MCF 10A (cell line): ENCODE data around the gene MUC4. TPM values are rescaled to one million over a fixed set of nuclear protein-coding genes. Genes with fewer than 3 reads are reported as not detected.
"Not testable (repeated sequence)": the region's sequence is repeated elsewhere in the genome, so short reads cannot be mapped to it uniquely, and the experiment has no call there.

Source experiments
- BruUV-seq: library from RNA; stranded (reverse); fragments of 400-500 nt; replicated peaks from 2 replicates; lab custom pipeline; 2021; lab: Mats Ljungman, UMichigan
- CTCF ChIA-PET: fragments of 300-600 bp; sonication (Branson Sonifier 250); formaldehyde crosslinking; extraction: SDS; loops from one replicate; lab custom pipeline; 2021; ENCODE audit warnings: antibody characterized with exemption, inconsistent platforms; lab: Yijun Ruan, JAX
- POLR2A ChIA-PET: fragments of 300-600, 350-650 bp; sonication (Branson Sonifier 250); formaldehyde crosslinking; extraction: SDS; loops from one replicate; lab custom pipeline; 2020; ENCODE audit warnings: antibody characterized with exemption, inconsistent platforms; lab: Yijun Ruan, JAX
- DNase-seq: peaks from one replicate; pipeline ENCODE4 v3.0.0-alpha.2; 2018; ENCODE audit not compliant: unreplicated experiment
- H3K27ac Mint-ChIP-seq: one replicate; pipeline ENCODE4 v1.8.0; 2022; ENCODE audit warnings: mild to moderate bottlenecking, low read depth, mixed read lengths; ENCODE audit not compliant: unreplicated experiment
- H3K27me3 Mint-ChIP-seq: one replicate; pipeline ENCODE4 v1.8.0; 2022; ENCODE audit warnings: mixed read lengths; ENCODE audit not compliant: insufficient read depth, unreplicated experiment
- H3K36me3 Mint-ChIP-seq: one replicate; pipeline ENCODE4 v1.8.0; 2022; ENCODE audit warnings: mild to moderate bottlenecking, moderate library complexity, mixed read lengths; ENCODE audit not compliant: insufficient read depth, unreplicated experiment
- H3K4me1 Mint-ChIP-seq: one replicate; pipeline ENCODE4 v1.8.0; 2022; ENCODE audit warnings: mixed read lengths; ENCODE audit not compliant: insufficient read depth, unreplicated experiment
- H3K4me3 Mint-ChIP-seq: one replicate; pipeline ENCODE4 v1.8.0; 2022; ENCODE audit warnings: mild to moderate bottlenecking, moderate library complexity, mixed read lengths; ENCODE audit not compliant: unreplicated experiment
- H3K9me3 Mint-ChIP-seq: one replicate; pipeline ENCODE4 v1.8.0; 2022; ENCODE audit warnings: mixed read lengths; ENCODE audit not compliant: unreplicated experiment
- intact Hi-C: fragments of 100-400 bp; cut with micrococcal nuclease; formaldehyde crosslinking; loops from 2 replicates; pipeline ENCODE4 v1.14.1; 2022
- total RNA-seq: library from RNA; stranded (reverse); gene quantifications from 2 replicates; pipeline ENCODE4 v1.2.3, GENCODE V29; 2022
- TF ChIP-seq, protein P1 (sequence below): fragments of 200-600 bp; IDR thresholded peaks from one replicate; pipeline ENCODE4 v1.8.0; 2022; ENCODE audit warnings: antibody characterized with exemption, mild to moderate bottlenecking; ENCODE audit not compliant: unreplicated experiment

MUC4 gene
- total RNA-seq, 1 experiment from 2014 or later = not detected

GRCh38 chr3:195751560-195751959 is 60.2 kb downstream of the MUC4 start:
- BruUV-seq = no TSS peak
- intact Hi-C loops = no loop called here
- CTCF ChIA-PET = no interaction called here
- no peaks in the 10 kb centered on the region for H3K36me3 Mint-ChIP-seq
- H3K4me3 Mint-ChIP-seq = no peak overlapping the region
- no peaks in the 10 kb centered on the region for H3K9me3 Mint-ChIP-seq
- TF ChIP-seq, protein P1, sequence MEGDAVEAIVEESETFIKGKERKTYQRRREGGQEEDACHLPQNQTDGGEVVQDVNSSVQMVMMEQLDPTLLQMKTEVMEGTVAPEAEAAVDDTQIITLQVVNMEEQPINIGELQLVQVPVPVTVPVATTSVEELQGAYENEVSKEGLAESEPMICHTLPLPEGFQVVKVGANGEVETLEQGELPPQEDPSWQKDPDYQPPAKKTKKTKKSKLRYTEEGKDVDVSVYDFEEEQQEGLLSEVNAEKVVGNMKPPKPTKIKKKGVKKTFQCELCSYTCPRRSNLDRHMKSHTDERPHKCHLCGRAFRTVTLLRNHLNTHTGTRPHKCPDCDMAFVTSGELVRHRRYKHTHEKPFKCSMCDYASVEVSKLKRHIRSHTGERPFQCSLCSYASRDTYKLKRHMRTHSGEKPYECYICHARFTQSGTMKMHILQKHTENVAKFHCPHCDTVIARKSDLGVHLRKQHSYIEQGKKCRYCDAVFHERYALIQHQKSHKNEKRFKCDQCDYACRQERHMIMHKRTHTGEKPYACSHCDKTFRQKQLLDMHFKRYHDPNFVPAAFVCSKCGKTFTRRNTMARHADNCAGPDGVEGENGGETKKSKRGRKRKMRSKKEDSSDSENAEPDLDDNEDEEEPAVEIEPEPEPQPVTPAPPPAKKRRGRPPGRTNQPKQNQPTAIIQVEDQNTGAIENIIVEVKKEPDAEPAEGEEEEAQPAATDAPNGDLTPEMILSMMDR = no peak
- H3K27ac Mint-ChIP-seq = no peak overlapping the region
- no peak for DNase-seq
- peaks cover 4% of the 10 kb centered on the region for H3K4me1 Mint-ChIP-seq
- POLR2A ChIA-PET = no interaction called here
- H3K27me3 Mint-ChIP-seq = peaks cover 16% of the 10 kb centered on the region

- Mint-ChIP-seq H3K36me3 (no peaks in the 10 kb centered on the region), H3K27me3 (peaks cover 15% of the 10 kb centered on the region), H3K4me3 (no peak overlapping the region), H3K4me1 (no peaks in the 10 kb centered on the region), H3K9me3 (no peaks in the 10 kb centered on the region), H3K27ac (no peak overlapping the region)
- ChIA-PET POLR2A (no interaction called here), CTCF (no interaction called here)
- no peak for DNase-seq
- intact Hi-C loops = no loop called here
- TF ChIP-seq, protein P1 = no peak
- BruUV-seq = no TSS peak
Measured at GRCh38 chr3:195750797-195751520, 60.8 kb downstream of the MUC4 start.

GRCh38 chr3:195749101-195749500 is 62.6 kb downstream of the MUC4 start:
- H3K9me3 Mint-ChIP-seq, DNase-seq, H3K36me3 Mint-ChIP-seq, H3K27ac Mint-ChIP-seq, H3K4me1 Mint-ChIP-seq, POLR2A ChIA-PET, BruUV-seq, intact Hi-C loops, H3K4me3 Mint-ChIP-seq: not testable (repeated sequence)
- H3K27me3 Mint-ChIP-seq = peaks cover 24% of the 10 kb centered on the region
- CTCF ChIA-PET = interaction anchor here (0.6 kb wide), 1 partner anchor 16 kb away, joined by 3 read pairs; no protein-coding TSS in a partner anchor

GRCh38 chr3:195748661-195749060 is 63.1 kb downstream of the MUC4 start:
- DNase-seq = no peak
- CTCF ChIA-PET = interaction anchor here (0.6 kb wide), 1 partner anchor 16 kb away, joined by 3 read pairs; no protein-coding TSS in a partner anchor
- H3K36me3 Mint-ChIP-seq = no peaks in the 10 kb centered on the region
- TF ChIP-seq, protein P1 = no peak
- peaks cover 29% of the 10 kb centered on the region for H3K27me3 Mint-ChIP-seq
- no peak overlapping the region for H3K4me3 Mint-ChIP-seq
- H3K4me1 Mint-ChIP-seq = no peaks in the 10 kb centered on the region
- BruUV-seq = no TSS peak
- H3K9me3 Mint-ChIP-seq = no peaks in the 10 kb centered on the region
- H3K27ac Mint-ChIP-seq = no peak overlapping the region
- intact Hi-C loops = no loop called here
- POLR2A ChIA-PET = interaction anchor here (0.7 kb wide), 1 partner anchor 143 kb away, joined by 3 read pairs; no protein-coding TSS in a partner anchor
